Dedifferentiated amniotic fluid mesenchymal stem cell (primary cell): ENCODE results near the gene LRFN2.

Experiments used
- DNase-seq: peaks from one replicate; pipeline ENCODE4 v3.0.0-alpha.2; 2016; ENCODE audit errors: extremely low spot score

LRFN2 gene

GRCh38 chr6:40587240-40588069 is at the start of gene LRFN2:
Gene LRFN2, minus strand, starts transcription at chr6:40587364.
- peak; percentile 57 for DNase-seq

- DNase-seq: no peak
Observed at GRCh38 chr6:40634429-40634828, 47.3 kb upstream of the LRFN2 start.

GRCh38 chr6:40631744-40632143 is 44.6 kb upstream of the LRFN2 start:
- no peak for DNase-seq

- no peak for DNase-seq
Observed at GRCh38 chr6:40630488-40630887, 43.3 kb upstream of the LRFN2 start.

- no peak for DNase-seq
Observed at GRCh38 chr6:40630051-40630450, 42.9 kb upstream of the LRFN2 start.

- DNase-seq: no peak
Observed at GRCh38 chr6:40629463-40629862, 42.3 kb upstream of the LRFN2 start.

- no peak for DNase-seq
Observed at GRCh38 chr6:40627316-40627715, 40.2 kb upstream of the LRFN2 start.

GRCh38 chr6:40626886-40627285 is 39.7 kb upstream of the LRFN2 start:
- no peak for DNase-seq

- no peak for DNase-seq
Observed at GRCh38 chr6:40623932-40624331, 36.8 kb upstream of the LRFN2 start.

- no peak for DNase-seq
Observed at GRCh38 chr6:40623178-40623577, 36.0 kb upstream of the LRFN2 start.

- DNase-seq: no peak
Observed at GRCh38 chr6:40620574-40621240, 33.5 kb upstream of the LRFN2 start.

GRCh38 chr6:40614671-40615070 is 27.5 kb upstream of the LRFN2 start:
- no peak for DNase-seq

- no peak for DNase-seq
Observed at GRCh38 chr6:40611912-40612311, 24.7 kb upstream of the LRFN2 start.

- DNase-seq: no peak
Observed at GRCh38 chr6:40611434-40611833, 24.3 kb upstream of the LRFN2 start.

GRCh38 chr6:40610229-40610628 is 23.1 kb upstream of the LRFN2 start:
- no peak for DNase-seq

GRCh38 chr6:40606981-40607380 is 19.8 kb upstream of the LRFN2 start:
- no peak for DNase-seq

- no peak for DNase-seq
Observed at GRCh38 chr6:40606526-40606925, 19.4 kb upstream of the LRFN2 start.

GRCh38 chr6:40604082-40604481 is 16.9 kb upstream of the LRFN2 start:
- DNase-seq: no peak

- DNase-seq: no peak
Observed at GRCh38 chr6:40599555-40599954, 12.4 kb upstream of the LRFN2 start.

- DNase-seq: no peak
Observed at GRCh38 chr6:40598516-40598915, 11.4 kb upstream of the LRFN2 start.

- DNase-seq: no peak
Observed at GRCh38 chr6:40597301-40597700, 10.1 kb upstream of the LRFN2 start.

- no peak for DNase-seq
Observed at GRCh38 chr6:40588480-40588879, 1.3 kb upstream of the LRFN2 start.

GRCh38 chr6:40588070-40588384 is 863 bp upstream of the LRFN2 start:
- DNase-seq: no peak
